Smooth muscle cell (in vitro differentiated cells): ENCODE data around the gene TLR1. TPM values are rescaled to one million over a fixed set of nuclear protein-coding genes. Genes with fewer than 3 reads are reported as not detected.

Source experiments
- DNase-seq: peaks from one replicate; lab custom pipeline; 2025; ENCODE audit not compliant: unreplicated experiment; lab: John Stamatoyannopoulos, UW
- H2AFZ ChIP-seq: fragments of 200-600 bp; sonication (generic); 2 replicates; pipeline ENCODE4 v1.6.0; 2016; ENCODE audit warnings: antibody characterized with exemption, low read depth, mild to moderate bottlenecking
- H3F3A ChIP-seq: fragments of 200-600 bp; sonication (generic); 2 replicates; pipeline ENCODE4 v1.6.0; 2017; ENCODE audit warnings: antibody characterized with exemption, low read depth
- H3K27ac ChIP-seq: fragments of 200-600 bp; sonication (generic); 2 replicates; pipeline ENCODE4 v1.5.1; 2016; ENCODE audit warnings: low read depth, mild to moderate bottlenecking
- H3K27me3 ChIP-seq: fragments of 200-600 bp; sonication (generic); 2 replicates; pipeline ENCODE4 v1.6.1; 2016; ENCODE audit warnings: low read depth, mild to moderate bottlenecking
- H3K36me3 ChIP-seq: fragments of 200-600 bp; sonication (generic); 2 replicates; pipeline ENCODE4 v1.5.1; 2016; ENCODE audit warnings: low read depth
- H3K4me1 ChIP-seq: fragments of 200-600 bp; sonication (generic); 2 replicates; pipeline ENCODE4 v1.5.1; 2016; ENCODE audit warnings: low read depth
- H3K4me2 ChIP-seq: fragments of 200-600 bp; sonication (generic); 2 replicates; pipeline ENCODE4 v1.6.0; 2016; ENCODE audit warnings: mild to moderate bottlenecking
- H3K4me3 ChIP-seq: fragments of 200-600 bp; sonication (generic); 2 replicates; pipeline ENCODE4 v1.5.1; 2016; ENCODE audit warnings: mild to moderate bottlenecking
- H3K79me2 ChIP-seq: fragments of 200-600 bp; sonication (generic); 2 replicates; pipeline ENCODE4 v1.6.0; 2016; ENCODE audit warnings: low read depth, mild to moderate bottlenecking
- H3K9ac ChIP-seq: fragments of 200-600 bp; sonication (generic); 2 replicates; pipeline ENCODE4 v1.6.0; 2016; ENCODE audit warnings: low read depth
- H3K9me3 ChIP-seq: fragments of 200-600 bp; sonication (generic); replicated peaks from 2 replicates; pipeline ENCODE4 v1.5.1; 2016; ENCODE audit warnings: low read depth
- H4K20me1 ChIP-seq: fragments of 200-600 bp; sonication (generic); 2 replicates; pipeline ENCODE4 v1.6.0; 2016; ENCODE audit warnings: low read depth
- CTCF ChIP-seq: fragments of 200-600 bp; sonication (generic); IDR thresholded peaks from 2 replicates; pipeline ENCODE4 v1.5.1; 2017; ENCODE audit warnings: borderline replicate concordance, mild to moderate bottlenecking, antibody characterized with exemption; ENCODE audit not compliant: insufficient read depth, poor library complexity, severe bottlenecking
- WGBS: methylation state at CpG from one replicate; pipeline ENCODE4 v1.1.7; 2016; ENCODE audit warnings: low lambda C conversion rate; 5-methylcytosine and 5-hydroxymethylcytosine counted together
- polyA plus RNA-seq: library from polyadenylated mRNA; unstranded; fragments of >200 nt; fragmentation: Nextera tagmentation; extraction: Ambion mirVana; gene quantifications from 2 replicates; pipeline ENCODE4 v1.2.1, GENCODE V29; 2016
- total RNA-seq: library from RNA; depleted of rRNA; stranded (reverse); fragments of >200 nt; gene quantifications from 2 replicates; pipeline ENCODE4 v1.2.3, GENCODE V29; 2014

TLR1 gene
- total and polyA plus RNA-seq, 2 experiments from 2014 or later: 0.54 to 2.0 TPM

GRCh38 chr4:38784141-38784540, 20.4 kb downstream of the TLR1 start:
- H3F3A ChIP-seq: no peaks in the 10 kb centered on the region
- no peaks in the 10 kb centered on the region for H4K20me1 ChIP-seq
- H3K9me3 ChIP-seq: no peaks in the 10 kb centered on the region
- no peak overlapping the region for H3K4me3 ChIP-seq
- peaks cover 7% of the 10 kb centered on the region for H3K27me3 ChIP-seq
- WGBS: 92% methylated on average over 4 of the region's 4 CpGs
- no peaks in the 10 kb centered on the region for H3K36me3 ChIP-seq
- no peak overlapping the region for H3K27ac ChIP-seq
- DNase-seq: no peak
- no peak for TF ChIP-seq CTCF
- no peaks in the 10 kb centered on the region for H3K79me2 ChIP-seq
- no peaks in the 10 kb centered on the region for H3K4me1 ChIP-seq
- H2AFZ ChIP-seq: no peak overlapping the region
- H3K9ac ChIP-seq: no peak overlapping the region
- no peak overlapping the region for H3K4me2 ChIP-seq

- Histone ChIP-seq H3K27ac (no peak overlapping the region), H3K9me3 (no peaks in the 10 kb centered on the region), H3K36me3 (no peaks in the 10 kb centered on the region), H3K4me2 (no peak overlapping the region), H2AFZ (no peak overlapping the region), H3K4me3 (no peak overlapping the region), H3K27me3 (peaks cover 7% of the 10 kb centered on the region), H4K20me1 (no peaks in the 10 kb centered on the region), H3K79me2 (no peaks in the 10 kb centered on the region), H3K4me1 (no peaks in the 10 kb centered on the region), H3K9ac (no peak overlapping the region), H3F3A (no peaks in the 10 kb centered on the region)
- WGBS: 88% methylated on average over 8 of the region's 8 CpGs
- no peak for TF ChIP-seq CTCF
- DNase-seq: no peak
Measured at GRCh38 chr4:38783109-38783460, 21.5 kb downstream of the TLR1 start.

- TF ChIP-seq CTCF: peak; percentile 59
- H2AFZ ChIP-seq: no peak within 1 kb of the TSS
- H3K79me2 ChIP-seq: no peaks in the 10 kb centered on the region
- H3K9ac ChIP-seq: no peak within 1 kb of the TSS
- 44% methylated on average over 12 of the region's 12 CpGs for WGBS
- peaks cover 7% of the 10 kb centered on the region for H3K27me3 ChIP-seq
- no peak within 1 kb of the TSS for H3K4me2 ChIP-seq
- no peaks in the 10 kb centered on the region for H3K36me3 ChIP-seq
- H4K20me1 ChIP-seq: no peaks in the 10 kb centered on the region
- no peak within 1 kb of the TSS for H3K4me3 ChIP-seq
- H3K27ac ChIP-seq: no peak within 1 kb of the TSS
- no peaks in the 10 kb centered on the region for H3K4me1 ChIP-seq
- H3F3A ChIP-seq: no peaks in the 10 kb centered on the region
- no peaks in the 10 kb centered on the region for H3K9me3 ChIP-seq
- DNase-seq: no peak
Measured at GRCh38 chr4:38782452-38783108, 22.0 kb downstream of the TLR1 start, which contains the start of gene TLR10. Gene TLR10 (minus strand): TSS chr4:38782990. CDS start chr4:38775590, 7,400 bp downstream.

- no peak overlapping the region for H2AFZ ChIP-seq
- no peaks in the 10 kb centered on the region for H3K36me3 ChIP-seq
- no peak for DNase-seq
- H3K27ac ChIP-seq: no peak overlapping the region
- H3K4me2 ChIP-seq: no peak overlapping the region
- H3K79me2 ChIP-seq: no peaks in the 10 kb centered on the region
- no peaks in the 10 kb centered on the region for H3K9me3 ChIP-seq
- no peak overlapping the region for H3K4me3 ChIP-seq
- no peak overlapping the region for H3K9ac ChIP-seq
- H3F3A ChIP-seq: no peaks in the 10 kb centered on the region
- peaks cover 7% of the 10 kb centered on the region for H3K27me3 ChIP-seq
- TF ChIP-seq CTCF: no peak
- H4K20me1 ChIP-seq: no peaks in the 10 kb centered on the region
- WGBS: 92% methylated on average over 4 of the region's 4 CpGs
- no peaks in the 10 kb centered on the region for H3K4me1 ChIP-seq
Measured at GRCh38 chr4:38781854-38782261, 22.7 kb downstream of the TLR1 start.
